HL-60 (cell line): ENCODE results near the gene ADSS1.
"Not testable (repeated sequence)": the region's sequence is repeated elsewhere in the genome, so short reads cannot be mapped to it uniquely, and the experiment has no call there.

Experiments
- DNase-seq, 2 experiments: peaks; one replicate each; pipeline ENCODE4 v3.0.0-alpha.2; 2010 to 2020; ENCODE audit warnings: low read depth in 1 of 2, low spot score in 1 of 2
- H3K27ac ChIP-seq: fragments of 250-450 bp; sonication (Bioruptor Pico); replicated peaks from 2 replicates; pipeline ENCODE4 v1.5.1; 2020; ENCODE audit warnings: mild to moderate bottlenecking, moderate library complexity
- H3K27me3 ChIP-seq: fragments of 250-450 bp; sonication (Bioruptor Pico); 2 replicates; pipeline ENCODE4 v1.5.1; 2021; ENCODE audit warnings: mild to moderate bottlenecking, moderate library complexity; ENCODE audit not compliant: insufficient read depth, poor library complexity, severe bottlenecking
- H3K4me3 ChIP-seq: replicated peaks from 2 replicates; pipeline ENCODE4 v1.5.1; 2011; ENCODE audit warnings: mild to moderate bottlenecking, control low read depth, low read length; ENCODE audit not compliant: insufficient read depth
- GABPA ChIP-seq: IDR thresholded peaks from 2 replicates; pipeline ENCODE4 v1.6.1; 2012; ENCODE audit warnings: low read depth
- POLR2AphosphoS5 ChIP-seq: IDR thresholded peaks from 2 replicates; pipeline ENCODE4 v1.6.1; 2012; ENCODE audit warnings: low read depth
- SPI1 ChIP-seq: IDR thresholded peaks from 2 replicates; pipeline ENCODE4 v1.6.1; 2012; ENCODE audit warnings: low read depth, mild to moderate bottlenecking, borderline replicate concordance
- TF ChIP-seq, protein P1 (sequence below): IDR thresholded peaks from 2 replicates; pipeline ENCODE4 v1.6.1; 2012; ENCODE audit warnings: low read depth; ENCODE audit not compliant: insufficient replicate concordance
- TF ChIP-seq, protein P2 (sequence below): IDR thresholded peaks from one replicate; pipeline ENCODE4 v1.5.1; 2011; ENCODE audit warnings: low read length, control low read depth, inconsistent platforms; ENCODE audit not compliant: insufficient read depth

The ADSS1 gene

GRCh38 chr14:104728631-104729030, 4.6 kb downstream of the ADSS1 start:
- Histone ChIP-seq H3K27ac (no peak overlapping the region), H3K27me3 (peaks cover 29% of the 10 kb centered on the region), H3K4me3 (no peak overlapping the region)
- TF ChIP-seq, protein P1, sequence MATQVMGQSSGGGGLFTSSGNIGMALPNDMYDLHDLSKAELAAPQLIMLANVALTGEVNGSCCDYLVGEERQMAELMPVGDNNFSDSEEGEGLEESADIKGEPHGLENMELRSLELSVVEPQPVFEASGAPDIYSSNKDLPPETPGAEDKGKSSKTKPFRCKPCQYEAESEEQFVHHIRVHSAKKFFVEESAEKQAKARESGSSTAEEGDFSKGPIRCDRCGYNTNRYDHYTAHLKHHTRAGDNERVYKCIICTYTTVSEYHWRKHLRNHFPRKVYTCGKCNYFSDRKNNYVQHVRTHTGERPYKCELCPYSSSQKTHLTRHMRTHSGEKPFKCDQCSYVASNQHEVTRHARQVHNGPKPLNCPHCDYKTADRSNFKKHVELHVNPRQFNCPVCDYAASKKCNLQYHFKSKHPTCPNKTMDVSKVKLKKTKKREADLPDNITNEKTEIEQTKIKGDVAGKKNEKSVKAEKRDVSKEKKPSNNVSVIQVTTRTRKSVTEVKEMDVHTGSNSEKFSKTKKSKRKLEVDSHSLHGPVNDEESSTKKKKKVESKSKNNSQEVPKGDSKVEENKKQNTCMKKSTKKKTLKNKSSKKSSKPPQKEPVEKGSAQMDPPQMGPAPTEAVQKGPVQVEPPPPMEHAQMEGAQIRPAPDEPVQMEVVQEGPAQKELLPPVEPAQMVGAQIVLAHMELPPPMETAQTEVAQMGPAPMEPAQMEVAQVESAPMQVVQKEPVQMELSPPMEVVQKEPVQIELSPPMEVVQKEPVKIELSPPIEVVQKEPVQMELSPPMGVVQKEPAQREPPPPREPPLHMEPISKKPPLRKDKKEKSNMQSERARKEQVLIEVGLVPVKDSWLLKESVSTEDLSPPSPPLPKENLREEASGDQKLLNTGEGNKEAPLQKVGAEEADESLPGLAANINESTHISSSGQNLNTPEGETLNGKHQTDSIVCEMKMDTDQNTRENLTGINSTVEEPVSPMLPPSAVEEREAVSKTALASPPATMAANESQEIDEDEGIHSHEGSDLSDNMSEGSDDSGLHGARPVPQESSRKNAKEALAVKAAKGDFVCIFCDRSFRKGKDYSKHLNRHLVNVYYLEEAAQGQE, result no peak
- TF ChIP-seq GABPA, result no peak
- DNase-seq, result no peak

DNA sequence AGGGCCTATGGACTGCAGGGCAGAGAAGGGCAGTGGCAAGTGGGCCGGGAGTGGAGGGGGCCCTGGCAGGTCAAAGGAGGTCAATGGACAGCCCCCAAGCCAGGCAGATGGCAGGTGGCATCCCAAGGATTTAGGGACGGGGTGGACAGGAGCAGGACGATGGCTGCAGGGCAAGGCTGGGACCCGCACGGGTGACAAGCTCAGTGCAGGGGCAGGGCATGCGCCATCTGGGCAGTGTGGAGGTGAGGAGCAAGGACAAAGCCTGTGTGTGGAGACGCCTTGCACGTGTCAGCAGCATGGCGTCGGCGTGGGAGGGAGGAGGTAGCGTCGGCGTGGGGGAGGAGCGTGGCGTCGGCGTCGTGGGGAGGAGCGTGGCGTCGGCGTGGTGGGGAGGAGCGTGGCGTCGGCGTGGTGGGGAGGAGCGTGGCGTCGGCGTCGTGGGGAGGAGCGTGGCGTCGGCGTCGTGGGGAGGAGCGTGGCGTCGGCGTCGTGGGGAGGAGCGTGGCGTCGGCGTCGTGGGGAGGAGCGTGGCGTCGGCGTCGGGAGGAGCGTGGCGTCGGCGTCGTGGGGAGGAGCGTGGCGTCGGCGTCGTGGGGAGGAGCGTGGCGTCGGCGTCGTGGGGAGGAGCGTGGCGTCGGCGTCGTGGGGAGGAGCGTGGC, 5.3 kb downstream of the ADSS1 start:
- peaks cover 29% of the 10 kb centered on the region for H3K27me3 ChIP-seq
- H3K27ac ChIP-seq, DNase-seq, H3K4me3 ChIP-seq: not testable (repeated sequence)

- Histone ChIP-seq H3K27me3 (peaks cover 26% of the 10 kb centered on the region), H3K27ac (no peak overlapping the region), H3K4me3 (no peak overlapping the region)
- no peak for DNase-seq
- TF ChIP-seq, protein P2, sequence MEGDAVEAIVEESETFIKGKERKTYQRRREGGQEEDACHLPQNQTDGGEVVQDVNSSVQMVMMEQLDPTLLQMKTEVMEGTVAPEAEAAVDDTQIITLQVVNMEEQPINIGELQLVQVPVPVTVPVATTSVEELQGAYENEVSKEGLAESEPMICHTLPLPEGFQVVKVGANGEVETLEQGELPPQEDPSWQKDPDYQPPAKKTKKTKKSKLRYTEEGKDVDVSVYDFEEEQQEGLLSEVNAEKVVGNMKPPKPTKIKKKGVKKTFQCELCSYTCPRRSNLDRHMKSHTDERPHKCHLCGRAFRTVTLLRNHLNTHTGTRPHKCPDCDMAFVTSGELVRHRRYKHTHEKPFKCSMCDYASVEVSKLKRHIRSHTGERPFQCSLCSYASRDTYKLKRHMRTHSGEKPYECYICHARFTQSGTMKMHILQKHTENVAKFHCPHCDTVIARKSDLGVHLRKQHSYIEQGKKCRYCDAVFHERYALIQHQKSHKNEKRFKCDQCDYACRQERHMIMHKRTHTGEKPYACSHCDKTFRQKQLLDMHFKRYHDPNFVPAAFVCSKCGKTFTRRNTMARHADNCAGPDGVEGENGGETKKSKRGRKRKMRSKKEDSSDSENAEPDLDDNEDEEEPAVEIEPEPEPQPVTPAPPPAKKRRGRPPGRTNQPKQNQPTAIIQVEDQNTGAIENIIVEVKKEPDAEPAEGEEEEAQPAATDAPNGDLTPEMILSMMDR, result no peak
- no peak for TF ChIP-seq POLR2AphosphoS5
- TF ChIP-seq SPI1, result no peak
- TF ChIP-seq, protein P1, result no peak
- no peak for TF ChIP-seq GABPA
Measured at GRCh38 chr14:104729835-104730181, 5.8 kb downstream of the ADSS1 start.

GRCh38 chr14:104730487-104730886, 6.5 kb downstream of the ADSS1 start:
- no peak for TF ChIP-seq POLR2AphosphoS5
- TF ChIP-seq, protein P1, result no peak
- TF ChIP-seq, protein P2, result no peak
- no peak for TF ChIP-seq SPI1
- TF ChIP-seq GABPA, result no peak
- Histone ChIP-seq H3K27ac (no peak overlapping the region), H3K27me3 (peaks cover 22% of the 10 kb centered on the region), H3K4me3 (no peak overlapping the region)
- no peak for DNase-seq
